ENCODE data around the gene DHX38.

- no peak for TF ChIP-seq CTCF (IDR thresholded peaks at IDR 0.05)
- no peak for TF ChIP-seq POLR2A (IDR thresholded peaks at IDR 0.05)
Measured at GRCh38 chr16:72109300-72109699, 15.7 kb downstream of the DHX38 start.

All from breast epithelium (tissue), 3 donors.